ENCODE data around the gene WDR43.

The WDR43 gene

GRCh38 chr2:28894470-28895188 lies at the start of gene WDR43:
Gene WDR43, plus strand, starts transcription at chr2:28894667. Its CDS starts 32 bp downstream, at chr2:28894699.
- peak; percentile 94 for DNase-seq (ENCODE audit: low read depth)

GRCh38 chr2:28855193-28855592 lies 39.3 kb upstream of the WDR43 start:
- DNase-seq (ENCODE audit: low read depth) = no peak

- DNase-seq (ENCODE audit: low read depth) = no peak
These were observed 38.5 kb upstream of the WDR43 start for GRCh38 chr2:28855977-28856376.

- no peak for DNase-seq (ENCODE audit: low read depth)
These were observed 25.9 kb upstream of the WDR43 start for GRCh38 chr2:28868611-28869010.

GRCh38 chr2:28869494-28870145 lies 24.8 kb upstream of the WDR43 start:
- no peak for DNase-seq (ENCODE audit: low read depth)

GRCh38 chr2:28870146-28870891 lies 24.1 kb upstream of the WDR43 start, which contains the start of gene TRMT61B:
Gene TRMT61B, minus strand, starts transcription at chr2:28870309. Its CDS starts 32 bp downstream, at chr2:28870277.
- peak; percentile 97 for DNase-seq (ENCODE audit: low read depth)

GRCh38 chr2:28871620-28872019 lies 22.8 kb upstream of the WDR43 start:
- DNase-seq (ENCODE audit: low read depth) = no peak

GRCh38 chr2:28880193-28880592 lies 14.3 kb upstream of the WDR43 start:
- no peak for DNase-seq (ENCODE audit: low read depth)

- DNase-seq (ENCODE audit: low read depth) = no peak
These were observed 979 bp upstream of the WDR43 start for GRCh38 chr2:28893488-28893887.

- DNase-seq (ENCODE audit: low read depth) = peak; percentile 13
These were observed 874 bp downstream of the WDR43 start for GRCh38 chr2:28895189-28895893.

GRCh38 chr2:28896906-28897305 lies 2.4 kb downstream of the WDR43 start:
- DNase-seq (ENCODE audit: low read depth) = no peak

GRCh38 chr2:28898048-28898447 lies 3.6 kb downstream of the WDR43 start:
- no peak for DNase-seq (ENCODE audit: low read depth)

GRCh38 chr2:28901202-28901601 lies 6.7 kb downstream of the WDR43 start:
- no peak for DNase-seq (ENCODE audit: low read depth)

- no peak for DNase-seq (ENCODE audit: low read depth)
These were observed 7.4 kb downstream of the WDR43 start for GRCh38 chr2:28901841-28902240.

GRCh38 chr2:28902584-28902983 lies 8.1 kb downstream of the WDR43 start:
- DNase-seq (ENCODE audit: low read depth) = no peak

GRCh38 chr2:28904295-28904694 lies 9.8 kb downstream of the WDR43 start:
- DNase-seq (ENCODE audit: low read depth) = no peak

GRCh38 chr2:28904802-28905457 lies 10.5 kb downstream of the WDR43 start:
- DNase-seq (ENCODE audit: low read depth) = no peak

GRCh38 chr2:28905533-28905932 lies 11.1 kb downstream of the WDR43 start:
- no peak for DNase-seq (ENCODE audit: low read depth)

- no peak for DNase-seq (ENCODE audit: low read depth)
These were observed 11.9 kb downstream of the WDR43 start for GRCh38 chr2:28906376-28906775.

- DNase-seq (ENCODE audit: low read depth) = no peak
These were observed 12.4 kb downstream of the WDR43 start for GRCh38 chr2:28906821-28907220.

GRCh38 chr2:28908172-28908571 lies 13.7 kb downstream of the WDR43 start:
- DNase-seq (ENCODE audit: low read depth) = no peak

All from stimulated activated CD8-positive, alpha-beta memory T cell treated with anti-CD3 and anti-CD28 coated beads, Interleukin-7, amount 100 ng/mL, for 24 hours (primary cell).